ENCODE data around the gene ACAT1. TPM values are rescaled to one million over a fixed set of nuclear protein-coding genes. Genes with fewer than 3 reads are reported as not detected.
"Not testable (repeated sequence)": the region's sequence is repeated elsewhere in the genome, so short reads cannot be mapped to it uniquely, and the experiment has no call there.

Gene ACAT1
- polyA plus RNA-seq, 2 of the 4 experiments (the other 2 are of a cell fraction): 112 to 119 TPM

DNA sequence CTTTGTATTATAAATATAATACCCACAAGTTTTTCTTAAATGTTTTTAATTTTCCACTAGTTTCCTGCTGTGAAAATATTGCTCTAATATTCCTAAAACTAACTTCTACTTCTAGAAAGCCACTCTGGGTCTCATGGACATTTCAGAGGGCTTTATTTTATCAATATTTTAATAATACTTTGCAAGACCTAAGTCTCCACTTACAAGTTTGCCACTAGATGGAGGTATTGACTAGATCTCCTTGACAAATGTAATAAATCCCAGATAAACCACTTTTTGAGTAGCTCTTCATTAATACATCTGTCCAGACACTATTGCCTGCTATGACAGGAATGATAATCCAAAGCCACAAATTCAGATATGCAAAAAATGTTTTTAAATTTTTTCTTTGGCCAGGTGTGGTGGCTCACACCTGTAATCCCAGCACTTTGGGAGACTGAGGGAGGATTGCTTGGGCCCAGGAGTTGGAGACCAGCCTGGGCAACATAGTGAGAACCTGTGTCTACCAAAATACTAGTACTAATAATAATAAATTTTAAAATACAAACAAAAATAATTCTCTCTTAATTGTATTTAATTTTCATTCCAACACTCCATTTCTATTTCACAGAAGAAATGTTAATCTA, 3.5 kb upstream of the ACAT1 start:
- DNase-seq (ENCODE audit: low read depth in 1 of 2, low spot score in 1 of 2): peak; percentile 35 to 63
- ChIA-PET CTCF (interaction anchor here (0.6 to 2.0 kb wide), 10 partner anchors 11 to 754 kb away, joined by 3 to 6 read pairs (median 3); no protein-coding TSS in a partner anchor), POLR2A (no interaction called here)
- Histone ChIP-seq H3K4me1 (peaks cover 24% of the 10 kb centered on the region), H3K4me2 (no peak overlapping the region), H3K27ac (no peak overlapping the region), H3K9me3 (no peaks in the 10 kb centered on the region), H3K4me3 (no peak overlapping the region)
- FAIRE-seq: no peak
- TF ChIP-seq FOSL2 (IDR thresholded peaks at IDR 0.05) (no peak), FOSL2 (CRISPR knock-in tag; IDR thresholded peaks at IDR 0.05) (no peak), SMC3 (IDR thresholded peaks at IDR 0.05) (peak; percentile 30; the same call in 1 of the 3 replicates), HEYL (CRISPR knock-in tag; IDR thresholded peaks at IDR 0.05) (no peak), REST (IDR thresholded peaks at IDR 0.05) (no peak), RAD21 (conservative IDR thresholded peaks at IDR 0.05 in 1 of 2, IDR thresholded peaks at IDR 0.05 in 1 of 2) (peak; percentile 58 to 59), ZC3H11A (IDR thresholded peaks at IDR 0.05) (no peak), MYC (IDR thresholded peaks at IDR 0.05; ENCODE audit: borderline replicate concordance, low read length) (no peak), CTCF (IDR thresholded peaks at IDR 0.05) (peak; percentile 58), TP53 (CRISPR knock-in tag; IDR thresholded peaks at IDR 0.05) (no peak), CHD2 (IDR thresholded peaks at IDR 0.05; ENCODE audit: low read length, partially characterized antibody) (no peak), RNF2 (IDR thresholded peaks at IDR 0.05; ENCODE audit: borderline replicate concordance, low read depth) (no peak)
- no peak for ATAC-seq

DNA sequence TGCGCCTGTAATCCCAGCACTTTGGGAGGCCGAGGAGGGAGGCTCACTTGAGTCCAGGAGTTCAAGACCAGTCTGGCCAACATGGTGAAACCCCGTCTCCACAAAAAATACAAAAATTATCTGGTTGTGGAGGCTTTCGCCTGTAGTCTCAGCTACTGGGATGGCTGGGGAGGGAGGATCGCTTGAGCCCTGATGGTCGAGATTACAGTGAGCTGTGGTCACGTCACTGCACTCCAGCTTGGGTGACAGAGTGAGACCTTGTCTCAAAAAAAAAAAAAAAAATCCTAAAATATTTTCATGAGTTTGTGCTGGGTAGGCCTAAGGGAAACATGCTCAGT, 462 bp upstream of the ACAT1 start:
- DNase-seq (ENCODE audit: low read depth in 1 of 2, low spot score in 1 of 2); H3K9me3 ChIP-seq; ATAC-seq; CTCF ChIA-PET; FAIRE-seq: not testable (repeated sequence)
- 49% methylated on average over 7 of the region's 7 CpGs for WGBS (ENCODE audit: missing lambda C conversion rate)
- Histone ChIP-seq H3K4me2 (peak overlapping the region; percentile 87), H3K4me3 (peak overlapping the region; percentile 63), H3K27ac (peak overlapping the region; percentile 57 to 90; a peak in 5 of 6 replicates), H3K4me1 (peaks cover 28% of the 10 kb centered on the region)
- POLR2A ChIA-PET: interaction anchor here (0.7 kb wide), 2 partner anchors 103 to 346 kb away, joined by 3 to 4 read pairs; partner anchors contain the start of gene C11orf65

- FAIRE-seq (no peak), ATAC-seq (peak; percentile 24 to 33; a peak in 3 of 6 replicates), DNase-seq (ENCODE audit: low read depth in 1 of 2, low spot score in 1 of 2) (peak in 1 of 2 experiments; percentile 12)
- H3K9me3 ChIP-seq: no peaks in the 10 kb centered on the region
- peak overlapping the region; percentile 63 for H3K4me3 ChIP-seq
- ChIA-PET POLR2A (no interaction called here), CTCF (interaction anchor here (0.5 kb wide), 1 partner anchor 538 kb away, joined by 4 read pairs; no protein-coding TSS in a partner anchor)
- H3K4me1 ChIP-seq: peaks cover 23% of the 10 kb centered on the region
- H3K27ac ChIP-seq: peak overlapping the region; percentile 79 to 90
- no peak for TF ChIP-seq CHD2 (IDR thresholded peaks at IDR 0.05; ENCODE audit: low read length, partially characterized antibody)
- no peak for TF ChIP-seq MAFK (IDR thresholded peaks at IDR 0.05; ENCODE audit: partially characterized antibody)
- no peak for TF ChIP-seq JUN (IDR thresholded peaks at IDR 0.05)
- no peak for TF ChIP-seq CBX8 (IDR thresholded peaks at IDR 0.05)
- no peak for TF ChIP-seq ESRRA (IDR thresholded peaks at IDR 0.05; ENCODE audit: borderline replicate concordance, low read length)
- no peak for TF ChIP-seq RCOR1 (IDR thresholded peaks at IDR 0.05; ENCODE audit: low read depth, low read length)
- TF ChIP-seq RARB (CRISPR knock-in tag; IDR thresholded peaks at IDR 0.05): no peak
- TF ChIP-seq REST (IDR thresholded peaks at IDR 0.05): no peak
- TF ChIP-seq ZSCAN20 (CRISPR knock-in tag; IDR thresholded peaks at IDR 0.05): no peak
- TF ChIP-seq NFE2L2 (conservative IDR thresholded peaks at IDR 0.05; ENCODE audit: low read length): no peak
- TF ChIP-seq NR3C1 (IDR thresholded peaks at IDR 0.05): no peak
- no peak for TF ChIP-seq JUNB (IDR thresholded peaks at IDR 0.05)
- no peak for TF ChIP-seq NPAS2 (CRISPR knock-in tag; IDR thresholded peaks at IDR 0.05; ENCODE audit: borderline replicate concordance)
- peak overlapping the region; percentile 87 for H3K4me2 ChIP-seq
- 24% methylated on average over 9 of the region's 9 CpGs for WGBS (ENCODE audit: missing lambda C conversion rate)
Measured at GRCh38 chr11:108122166-108122628, 830 bp downstream of the ACAT1 start.
